Endothelial cell of umbilical vein (primary cell): ENCODE measurements around the gene C1QC. TPM values are rescaled to one million over a fixed set of nuclear protein-coding genes. Genes with fewer than 3 reads are reported as not detected.

Experiments used
- BruUV-seq: library from RNA; stranded (reverse); fragments of 400-500 nt; replicated peaks from 2 replicates; lab custom pipeline; 2021; lab: Mats Ljungman, UMichigan
- CTCF ChIA-PET: fragments of 300-600, 350-600 bp; sonication (Branson Sonifier 250); formaldehyde crosslinking; loops from one replicate; lab custom pipeline; 2021; ENCODE audit warnings: antibody characterized with exemption, inconsistent platforms; lab: Charles Lee
- POLR2A ChIA-PET: fragments of 300-600, 350-600 bp; sonication (Branson Sonifier 250); formaldehyde crosslinking; loops from one replicate; lab custom pipeline; 2021; ENCODE audit warnings: antibody characterized with exemption, inconsistent platforms; lab: Charles Lee
- DNase-seq: peaks from one replicate; pipeline ENCODE4 v3.0.0-alpha.2; 2011; ENCODE audit warnings: low read depth, low spot score
- FAIRE-seq: peaks from 2 replicates; lab custom pipeline; 2011; peaks lifted over from hg19 to GRCh38; lab: Jason Lieb, UNC
- H2AFZ ChIP-seq: 2 replicates; pipeline ENCODE4 v1.6.0; 2012; ENCODE audit warnings: low read depth, low read length, control low read depth, inconsistent platforms
- H3K27ac ChIP-seq: 2 replicates; pipeline ENCODE4 v1.5.1; 2011; ENCODE audit warnings: low read depth, mild to moderate bottlenecking, control low read depth, low read length, moderate library complexity; ENCODE audit not compliant: insufficient read depth
- H3K27me3 ChIP-seq, 2 experiments: 2 replicates each; pipeline versions ENCODE4 v1.6.0 to v1.6.1; 2011; ENCODE audit warnings: low read length in 2 of 2, mixed read lengths in 1 of 2; ENCODE audit not compliant: control insufficient read depth in 2 of 2, insufficient read depth in 2 of 2
- H3K36me3 ChIP-seq, 2 experiments: 2 replicates in 1 of 2; 3 replicates in 1 of 2; pipeline ENCODE4 v1.5.1; 2011; ENCODE audit warnings: low read length in 2 of 2, mild to moderate bottlenecking in 1 of 2, moderate library complexity in 1 of 2; ENCODE audit not compliant: control insufficient read depth in 2 of 2, insufficient read depth in 2 of 2; ENCODE audit errors: extremely low read depth in 1 of 2
- H3K4me1 ChIP-seq: 3 replicates; pipeline ENCODE4 v1.5.1; 2011; ENCODE audit warnings: mild to moderate bottlenecking, low read length; ENCODE audit not compliant: control insufficient read depth, insufficient read depth; ENCODE audit errors: extremely low read depth
- H3K4me2 ChIP-seq: 2 replicates; pipeline ENCODE4 v1.6.1; 2011; ENCODE audit warnings: low read length, control low read depth, mixed read lengths; ENCODE audit not compliant: insufficient read depth
- H3K4me3 ChIP-seq, 3 experiments: fragments of 200-600 bp in 1 of 3; sonication (generic), shearing (Covaris generic) in 1 of 3; replicated peaks in 1 of 3; 2 replicates each; pipeline ENCODE4 v1.5.1; 2011 to 2016; ENCODE audit warnings: control low read depth in 3 of 3, low read length in 3 of 3, mild to moderate bottlenecking in 2 of 3, inconsistent platforms in 1 of 3, low read depth in 1 of 3, moderate library complexity in 1 of 3; ENCODE audit not compliant: insufficient read depth in 1 of 3
- H3K79me2 ChIP-seq: 2 replicates; pipeline ENCODE4 v1.6.0; 2012; ENCODE audit warnings: low read length, inconsistent platforms; ENCODE audit not compliant: control insufficient read depth, insufficient read depth
- H3K9ac ChIP-seq: replicated peaks from 2 replicates; pipeline ENCODE3; 2011; ENCODE audit warnings: low read length, control low read depth; ENCODE audit not compliant: insufficient read depth; ENCODE audit errors: extremely low read depth
- H3K9me1 ChIP-seq: replicated peaks from 3 replicates; pipeline ENCODE4 v1.6.0; 2011; ENCODE audit warnings: mild to moderate bottlenecking, low read length; ENCODE audit not compliant: control insufficient read depth, insufficient read depth; ENCODE audit errors: extremely low read depth
- H3K9me3 ChIP-seq: replicated peaks from 2 replicates; pipeline ENCODE4 v1.5.1; 2012; ENCODE audit warnings: low read length, inconsistent platforms; ENCODE audit not compliant: control insufficient read depth, insufficient read depth
- H4K20me1 ChIP-seq: replicated peaks from 2 replicates; pipeline ENCODE3; 2011; ENCODE audit warnings: mild to moderate bottlenecking, low read length; ENCODE audit not compliant: control insufficient read depth, insufficient read depth; ENCODE audit errors: extremely low read depth
- CTCF ChIP-seq, 2 donors: IDR thresholded peaks; 1 replicate in 1 of 2; 2 replicates in 1 of 2; pipeline ENCODE4 v1.5.1; 2011; ENCODE audit warnings: low read length in 2 of 2, mild to moderate bottlenecking in 2 of 2, moderate library complexity in 2 of 2, control low read depth in 1 of 2, inconsistent platforms in 1 of 2, low read depth in 1 of 2; ENCODE audit not compliant: insufficient read depth in 1 of 2; ENCODE audit errors: extremely low read depth in 1 of 2
- EZH2 ChIP-seq: IDR thresholded peaks from 2 replicates; pipeline ENCODE4 v1.6.1; 2012; ENCODE audit warnings: borderline replicate concordance, low read depth, mild to moderate bottlenecking, moderate library complexity, low read length, inconsistent platforms; ENCODE audit not compliant: severe bottlenecking
- FOS ChIP-seq: IDR thresholded peaks from 2 replicates; pipeline ENCODE4 v1.6.1; 2011; ENCODE audit warnings: mild to moderate bottlenecking, low read length, moderate library complexity, borderline replicate concordance; ENCODE audit not compliant: insufficient read depth
- GATA2 ChIP-seq: IDR thresholded peaks from 2 replicates; pipeline ENCODE4 v1.7.0; 2011; ENCODE audit warnings: low read depth, mild to moderate bottlenecking, moderate library complexity, mixed read lengths, low read length; ENCODE audit not compliant: insufficient read length, insufficient read depth
- dilution Hi-C: fragments of 300-500 bp; cut with MboI; formaldehyde crosslinking; loops from one replicate; pipeline ENCODE4 v1.15.0; 2019; ENCODE audit warnings: low sequenced_read_pairs; ENCODE audit not compliant: extremely low pct_ligation_motif_present
- intact Hi-C: fragments of 100-400 bp; cut with micrococcal nuclease; formaldehyde crosslinking; loops from one replicate; pipeline ENCODE4 v1.10.0; 2022
- polyA plus RNA-seq, 4 experiments: library from polyadenylated mRNA; depleted of rRNA in 3 of 4; stranded (reverse) in 3 of 4; unstranded in 1 of 4; fragments of >200 nt; gene quantifications; 2 replicates each; pipeline versions ENCODE4 v1.2.1 to v1.2.3, GENCODE V29; 2011 to 2012; ENCODE audit warnings: missing spikeins in 1 of 4
- total RNA-seq: library from RNA; stranded (reverse); gene quantifications from 2 replicates; pipeline ENCODE4 v1.2.3, GENCODE V29; 2021
- TF ChIP-seq, protein P1 (sequence below): IDR thresholded peaks from 2 replicates; pipeline ENCODE4 v1.6.1; 2011; ENCODE audit not compliant: insufficient read depth, insufficient read length

C1QC gene
- total and polyA plus RNA-seq, 2 donors (not counting 3 experiments of a cell fraction or from before 2014, with no cell fraction given), result not detected

DNA sequence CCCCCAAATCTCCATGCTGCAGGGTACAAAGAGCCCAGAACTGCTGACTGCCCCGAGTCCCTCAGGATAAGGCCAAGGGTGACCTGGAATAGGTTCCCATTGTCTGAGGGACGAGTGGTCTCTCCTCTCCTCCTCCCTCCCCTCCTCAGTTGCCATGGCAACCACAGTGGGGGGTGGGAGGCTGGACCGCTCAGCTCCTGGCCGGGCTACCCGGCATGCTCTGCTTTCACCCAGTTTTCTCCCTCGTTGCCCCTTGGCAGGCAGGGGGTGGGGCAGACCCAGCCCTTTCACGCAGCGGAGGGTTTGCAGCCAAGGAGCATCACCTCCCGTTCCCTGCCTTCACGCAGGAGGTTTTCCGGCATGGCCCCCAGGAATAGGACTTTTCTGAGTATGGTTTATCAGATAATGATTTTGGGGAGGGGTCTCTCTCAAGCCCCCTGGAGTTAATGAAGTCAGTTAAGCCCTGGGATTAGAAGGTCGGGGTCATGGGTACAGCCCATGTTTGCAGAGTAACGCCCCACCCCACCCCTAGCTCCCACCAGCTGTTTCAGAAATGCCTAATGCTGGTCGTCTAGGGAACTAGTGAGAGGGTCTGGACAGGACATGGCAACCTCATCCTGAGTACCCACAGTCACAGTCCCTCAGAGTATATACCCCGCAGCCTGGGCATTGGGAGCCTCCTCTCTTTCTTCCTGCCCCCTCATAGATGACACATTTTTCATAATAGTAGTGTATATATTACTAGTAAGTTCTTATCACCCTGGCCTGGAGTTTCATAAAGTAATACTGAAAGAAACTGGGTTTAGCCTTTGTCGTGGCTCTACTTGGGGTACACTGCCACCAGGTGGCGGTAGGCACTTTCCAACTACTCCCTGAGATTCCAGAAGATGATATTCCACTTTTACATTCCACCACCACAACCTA lies 30.3 kb downstream of the C1QC start:
- TF ChIP-seq CTCF (IDR thresholded peaks at IDR 0.05; ENCODE audit: extremely low read depth in 1 of 2, insufficient read depth in 1 of 2, low read depth in 1 of 2, low read length in 2 of 2), result peak; percentile 67 to 86
- no peak for TF ChIP-seq FOS
- TF ChIP-seq, protein P1, sequence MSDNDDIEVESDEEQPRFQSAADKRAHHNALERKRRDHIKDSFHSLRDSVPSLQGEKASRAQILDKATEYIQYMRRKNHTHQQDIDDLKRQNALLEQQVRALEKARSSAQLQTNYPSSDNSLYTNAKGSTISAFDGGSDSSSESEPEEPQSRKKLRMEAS, result no peak
- TF ChIP-seq EZH2, result peak; percentile 40
- TF ChIP-seq GATA2, result peak; percentile 53
- Histone ChIP-seq H3K4me3 (no peak overlapping the region), H3K4me1 (peaks cover 10% of the 10 kb centered on the region), H3K9ac (no peak overlapping the region), H3K27me3 (peaks cover 11 to 12% of the 10 kb centered on the region in 2 experiments), H3K9me1 (no peaks in the 10 kb centered on the region), H3K36me3 (no peaks in the 10 kb centered on the region), H3K79me2 (no peaks in the 10 kb centered on the region), H3K27ac (no peak overlapping the region), H2AFZ (no peak overlapping the region), H3K9me3 (no peaks in the 10 kb centered on the region), H3K4me2 (no peak overlapping the region), H4K20me1 (no peaks in the 10 kb centered on the region)
- intact Hi-C loops, result loop anchor here (1.0 to 2.0 kb wide), 6 partner anchors 31 to 291 kb away; no protein-coding TSS in a partner anchor
- DNase-seq (peak; percentile 74), FAIRE-seq (peak; percentile 85)
- CTCF ChIA-PET, result interaction anchor here (0.8 to 5.8 kb wide), 29 partner anchors 8 to 292 kb away, joined by 3 to 149 read pairs (median 5); no protein-coding TSS in a partner anchor
- POLR2A ChIA-PET, result no interaction called here
- no TSS peak for BruUV-seq
- dilution Hi-C loops, result loop anchor here (25.0 kb wide), 1 partner anchor 289 kb away; the partner anchor contains the start of gene LACTBL1
